ENCODE measurements around the gene LIFR.
A peak's percentile ranks its signal among the peaks of the same experiment; 100 is the strongest.

Gene LIFR

DNA sequence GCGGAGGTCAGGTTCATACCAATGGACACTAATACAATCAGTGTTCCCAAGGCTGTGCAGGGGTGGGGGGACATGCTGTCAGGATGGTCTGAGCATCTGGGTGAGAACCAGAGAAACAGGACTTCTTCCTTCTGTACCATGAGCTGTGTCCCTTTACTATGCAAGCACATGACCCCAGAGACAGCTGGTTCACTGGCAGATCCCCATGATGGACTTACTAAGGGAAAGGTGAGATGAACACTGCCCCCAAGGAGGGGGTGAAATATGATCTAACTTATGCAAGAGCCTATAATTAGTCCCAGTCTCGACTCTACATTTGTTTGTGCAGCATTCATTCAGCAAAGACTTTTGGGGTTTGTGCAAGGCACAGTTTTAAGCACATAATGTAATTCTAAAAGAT lies 91.4 kb downstream of the LIFR start:
- no peak for DNase-seq

DNA sequence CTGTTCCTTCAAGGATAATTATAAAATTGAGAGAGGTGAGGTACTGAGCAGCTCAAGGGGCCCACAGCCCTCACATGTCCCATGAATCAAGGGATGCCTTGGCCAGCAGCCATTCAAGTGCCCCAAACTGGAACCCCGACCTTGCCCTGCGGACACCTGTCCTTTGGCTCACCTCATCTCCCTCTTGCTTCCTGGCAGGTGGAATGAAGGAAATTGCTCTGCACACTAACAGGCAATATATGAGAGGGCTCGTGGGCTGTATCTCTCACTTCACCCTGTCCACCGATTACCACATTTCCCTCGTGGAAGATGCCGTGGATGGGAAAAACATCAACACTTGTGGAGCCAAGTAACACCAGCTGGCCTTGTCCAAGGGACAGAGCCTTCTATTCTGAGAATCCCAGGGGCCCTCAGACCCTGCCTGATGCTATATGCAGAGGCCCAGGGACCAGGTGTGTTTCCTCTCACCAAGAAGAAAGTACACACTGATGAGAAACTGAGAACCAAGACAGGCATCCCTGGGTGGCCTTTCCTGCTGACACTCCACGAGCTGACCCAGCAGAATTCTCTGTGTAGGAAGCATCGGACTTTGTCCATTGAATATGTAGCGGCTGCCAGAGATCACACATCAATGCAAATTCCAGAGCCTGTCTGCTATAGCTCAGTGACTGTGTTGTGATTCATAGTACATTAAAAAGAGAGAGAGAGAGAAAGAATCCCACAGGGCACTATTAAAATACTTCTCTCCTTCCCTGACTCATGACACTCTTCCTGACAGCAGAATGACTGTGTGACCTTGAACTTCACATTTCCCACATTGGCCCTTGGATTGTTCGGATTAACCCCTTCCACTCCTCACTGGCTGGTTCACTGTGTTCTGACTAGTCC lies 92.6 kb downstream of the LIFR start:
- DNase-seq: no peak

DNA sequence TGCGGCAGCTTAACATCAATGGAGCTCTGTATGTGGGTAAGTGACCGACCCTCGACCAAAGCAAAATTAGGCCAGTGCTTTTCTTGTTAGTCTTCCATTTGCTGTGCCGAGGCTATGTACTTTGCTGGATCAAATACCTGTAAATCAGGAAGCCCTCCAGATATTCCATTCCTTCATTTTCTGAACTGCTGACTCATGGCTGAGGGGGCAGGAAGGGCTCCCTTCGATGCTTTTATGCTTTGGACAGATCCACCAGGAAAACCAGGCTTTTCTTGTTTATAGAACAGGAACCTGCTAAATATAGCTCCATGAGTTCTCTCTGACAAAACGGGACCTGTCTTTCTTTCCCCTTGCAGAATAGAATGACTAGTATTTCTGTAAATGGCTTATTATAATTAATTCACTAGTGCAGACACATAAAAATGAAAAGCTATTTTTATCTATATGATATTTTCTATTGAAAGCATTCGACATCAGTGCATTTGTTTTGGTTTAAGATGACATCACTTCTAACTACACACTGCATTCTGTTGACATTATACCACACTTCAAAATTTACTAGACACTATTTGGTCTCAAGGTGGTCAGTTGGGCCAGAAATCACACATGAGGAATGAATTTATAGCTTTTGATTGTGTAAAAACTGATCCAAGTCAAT lies 93.3 kb downstream of the LIFR start:
- no peak for DNase-seq

DNA sequence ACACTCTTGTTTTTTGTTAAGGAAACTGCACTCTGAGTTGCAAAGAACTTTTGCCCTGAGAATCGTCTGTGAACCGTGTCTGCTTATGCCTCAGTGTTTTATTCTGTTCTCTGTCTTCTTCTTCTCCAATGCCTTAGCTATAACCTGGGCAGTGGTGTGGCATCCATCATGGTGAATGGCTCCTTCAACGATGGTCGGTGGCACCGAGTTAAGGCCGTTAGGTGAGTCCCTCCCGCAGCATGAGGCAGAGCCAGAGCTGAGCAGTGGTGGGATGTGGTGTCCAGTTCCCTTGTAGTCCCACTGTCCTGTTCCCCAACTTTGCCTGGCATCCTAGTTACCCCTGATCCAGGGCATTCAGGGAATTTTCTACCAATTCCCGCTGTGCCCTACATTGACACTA lies 98.3 kb downstream of the LIFR start:
- DNase-seq: no peak

DNA sequence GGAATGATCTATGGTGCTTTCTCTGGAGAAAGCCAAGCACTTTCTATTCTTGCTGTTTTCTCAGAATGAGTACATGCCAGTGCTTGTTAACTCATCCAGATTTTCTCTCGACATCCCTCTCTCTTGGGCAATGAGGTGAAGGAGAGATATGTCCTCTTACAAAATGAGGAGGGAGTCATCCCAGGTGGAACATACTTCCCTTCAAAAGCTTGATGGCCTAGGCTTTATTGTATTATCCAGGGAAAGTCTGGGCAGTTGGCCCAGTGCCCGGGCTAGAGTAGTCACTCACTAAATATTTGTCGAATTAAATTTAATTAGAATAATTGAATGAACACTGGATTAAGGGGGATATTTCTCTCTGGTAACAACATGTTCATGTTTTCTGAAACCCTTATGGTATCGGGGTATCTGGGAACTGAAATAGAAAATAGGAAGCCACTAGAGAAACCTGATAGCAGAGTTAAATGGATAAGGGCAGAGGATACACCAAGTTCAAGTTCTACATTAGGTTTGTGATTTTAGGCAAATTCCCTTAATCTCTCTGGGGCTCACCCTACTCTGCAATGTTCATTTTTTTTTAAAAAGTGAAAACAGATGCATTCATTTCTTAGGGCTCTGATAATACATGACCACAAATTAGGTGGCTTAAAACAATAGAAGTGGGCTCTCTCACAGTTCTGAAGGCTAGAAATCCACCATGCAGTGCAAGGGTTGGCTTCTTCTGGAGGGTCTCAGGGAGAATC lies 99.6 kb downstream of the LIFR start:
- DNase-seq: no peak

DNA sequence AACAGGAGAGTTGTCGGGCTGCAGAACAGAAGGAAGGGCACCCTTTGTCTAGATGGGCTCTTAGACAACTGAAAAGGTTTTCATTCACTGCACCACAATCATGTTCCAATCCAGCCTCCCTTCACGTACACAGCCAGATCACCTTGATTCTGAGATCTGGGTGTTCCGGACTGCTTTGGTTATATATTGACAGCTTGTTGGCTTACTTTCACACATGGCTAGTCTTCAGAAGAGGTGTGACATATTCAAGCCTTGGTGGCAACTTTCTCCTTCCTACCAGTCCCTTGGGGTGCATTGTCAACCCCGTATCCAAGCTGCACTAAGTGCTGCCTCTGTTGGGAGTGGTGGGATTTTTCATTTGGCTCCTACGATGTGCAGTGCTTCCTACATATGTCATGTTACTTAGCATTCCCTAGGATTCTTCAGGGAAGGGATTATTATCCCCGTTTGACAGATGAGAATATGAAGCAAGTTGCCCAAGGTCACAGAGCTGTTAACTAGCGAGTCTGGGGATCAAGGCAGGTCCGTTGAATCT lies 100.6 kb downstream of the LIFR start:
- no peak for DNase-seq

DNA sequence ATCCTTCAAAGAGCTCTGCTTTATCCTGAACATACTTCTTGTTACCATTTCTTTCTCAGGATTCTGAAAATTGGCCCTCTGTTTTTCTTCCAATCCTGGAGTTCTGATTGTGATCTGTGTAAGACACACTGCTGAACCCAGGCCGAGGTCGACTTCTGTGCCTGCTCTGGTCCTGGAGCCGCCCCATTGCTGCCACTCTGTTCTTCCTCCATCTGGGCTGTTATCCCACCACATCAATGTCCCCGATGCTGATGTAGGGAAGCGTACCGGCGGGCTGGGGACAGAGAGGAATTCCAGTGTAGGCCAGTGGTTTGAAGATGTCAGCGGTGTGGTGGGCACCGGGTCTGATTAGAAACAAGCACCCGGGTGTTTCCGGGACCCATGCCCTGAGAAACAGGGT lies 102.5 kb downstream of the LIFR start:
- no peak for DNase-seq

DNA sequence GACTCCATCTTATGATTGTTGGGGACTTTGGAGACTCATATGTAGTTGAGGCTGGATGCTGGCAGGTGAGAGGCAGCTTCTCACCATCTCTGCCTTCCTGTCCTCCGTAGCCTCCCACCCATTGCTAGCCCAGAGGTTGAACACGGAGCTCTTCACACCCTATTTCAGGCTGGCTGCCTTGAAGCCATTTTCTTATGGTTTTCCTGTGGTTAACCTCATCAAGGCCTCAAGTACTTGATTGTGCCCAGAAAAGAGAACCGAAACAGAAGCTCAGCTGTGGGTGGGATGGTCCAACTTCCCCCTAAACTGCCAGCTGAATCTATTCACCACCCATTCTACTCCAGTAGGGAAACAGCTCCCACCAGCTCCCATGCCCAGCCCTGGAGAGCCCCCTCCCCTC lies 102.9 kb downstream of the LIFR start:
- DNase-seq: no peak

DNA sequence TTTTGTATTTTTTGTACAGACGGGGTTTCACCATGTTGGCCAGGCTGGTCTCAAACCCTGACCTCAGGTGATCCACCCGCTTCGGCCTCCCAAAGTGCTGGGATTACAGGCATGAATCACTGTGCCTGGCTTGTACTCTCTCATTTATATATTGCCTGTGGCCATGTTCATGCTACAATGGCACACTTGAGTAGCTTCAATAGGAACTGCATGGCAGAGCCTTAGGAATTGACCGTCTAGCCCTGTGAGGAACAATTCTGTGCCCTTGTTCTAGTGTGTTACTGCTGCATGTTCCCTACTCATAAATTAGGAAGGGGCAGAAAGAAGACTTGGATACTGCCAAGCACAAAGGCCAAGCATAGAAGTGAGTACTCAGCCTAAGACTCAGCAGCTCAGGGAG lies 104.2 kb downstream of the LIFR start:
- DNase-seq: no peak

DNA sequence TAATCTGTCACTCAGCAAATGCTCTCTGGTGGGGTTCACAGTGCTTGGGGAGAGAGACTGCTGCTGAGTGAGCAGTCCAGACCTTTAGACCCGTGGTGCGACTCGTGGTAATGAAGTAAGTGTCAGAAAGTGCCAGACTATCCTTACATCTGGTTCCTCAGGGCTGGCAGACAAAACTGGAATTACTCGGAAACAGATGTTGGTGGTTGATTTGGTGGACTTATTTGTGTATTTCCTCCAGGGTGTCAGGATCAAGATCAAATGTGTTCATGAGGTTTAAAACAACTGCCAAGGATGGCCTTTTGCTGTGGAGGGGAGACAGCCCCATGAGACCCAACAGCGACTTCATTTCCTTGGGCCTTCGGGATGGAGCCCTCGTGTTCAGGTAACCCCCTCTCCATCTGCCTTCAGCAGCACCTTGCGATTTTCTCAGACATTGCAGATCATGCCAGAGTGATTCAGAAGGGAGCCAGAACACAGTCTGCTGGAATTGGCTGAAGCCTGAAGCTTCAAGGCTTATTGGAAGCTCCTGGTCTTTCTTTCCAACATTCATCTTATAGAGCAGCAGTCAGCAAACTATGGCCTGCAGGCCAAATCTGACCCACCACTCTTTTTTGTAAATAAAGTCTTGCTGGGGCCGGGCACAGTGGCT lies 105.2 kb downstream of the LIFR start:
- no peak for DNase-seq

DNA sequence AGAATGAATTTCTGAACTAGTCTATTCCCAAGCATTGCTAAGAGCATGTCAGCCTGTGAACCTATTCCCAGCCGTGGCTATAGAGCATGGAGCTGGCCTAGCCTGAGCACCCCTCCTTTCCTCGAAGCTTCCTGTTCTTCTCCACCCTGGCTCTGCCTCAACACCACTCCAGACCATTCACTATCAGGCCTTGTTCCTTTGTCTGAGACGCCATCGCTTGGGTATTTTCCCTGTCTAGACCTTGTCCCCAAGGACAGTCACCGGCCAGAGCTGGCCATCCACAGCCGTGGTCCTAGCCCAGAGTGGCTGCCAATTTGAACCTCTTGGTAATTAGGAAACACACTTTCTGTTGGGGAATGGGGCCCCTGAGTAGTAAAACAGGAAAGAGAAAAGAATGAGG lies 105.8 kb downstream of the LIFR start:
- no peak for DNase-seq

DNA sequence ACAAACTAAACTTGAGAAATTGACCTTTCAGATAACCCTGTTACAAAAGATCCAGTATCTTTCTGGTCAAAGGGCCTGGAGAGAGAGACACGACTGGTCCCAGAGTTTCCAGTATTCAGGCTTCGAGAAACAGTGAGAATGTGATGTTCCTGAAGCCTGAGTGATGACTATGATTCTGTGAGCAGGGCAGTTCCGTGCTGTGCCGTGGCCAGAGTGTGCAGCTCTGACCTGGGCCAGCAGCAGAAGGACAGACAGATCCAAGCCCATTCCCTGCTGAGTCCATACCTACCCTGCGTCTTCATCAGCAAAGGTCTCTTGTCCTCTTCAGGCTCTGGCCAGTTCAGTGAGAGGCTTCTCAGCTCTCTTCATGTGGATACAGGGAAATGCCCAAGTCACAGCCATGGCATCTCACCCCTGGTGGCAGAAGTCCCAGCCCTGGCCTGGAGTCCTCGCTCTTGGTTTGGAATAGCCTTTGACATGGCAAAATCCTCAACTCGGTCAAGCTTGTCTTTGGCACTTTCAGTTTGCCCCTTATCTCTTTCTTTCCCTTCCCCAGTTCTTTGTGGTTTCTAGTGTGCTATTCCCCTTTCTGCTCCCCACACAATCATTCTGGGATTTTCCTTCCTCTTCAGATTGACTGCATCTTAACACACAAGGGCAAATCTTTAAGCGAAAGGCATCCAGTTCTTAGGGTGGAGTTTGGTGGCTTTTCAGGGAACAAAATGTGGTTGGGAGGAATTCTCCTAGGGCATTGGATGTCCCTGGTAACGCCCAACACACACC lies 107.7 kb downstream of the LIFR start:
- DNase-seq: no peak

DNA sequence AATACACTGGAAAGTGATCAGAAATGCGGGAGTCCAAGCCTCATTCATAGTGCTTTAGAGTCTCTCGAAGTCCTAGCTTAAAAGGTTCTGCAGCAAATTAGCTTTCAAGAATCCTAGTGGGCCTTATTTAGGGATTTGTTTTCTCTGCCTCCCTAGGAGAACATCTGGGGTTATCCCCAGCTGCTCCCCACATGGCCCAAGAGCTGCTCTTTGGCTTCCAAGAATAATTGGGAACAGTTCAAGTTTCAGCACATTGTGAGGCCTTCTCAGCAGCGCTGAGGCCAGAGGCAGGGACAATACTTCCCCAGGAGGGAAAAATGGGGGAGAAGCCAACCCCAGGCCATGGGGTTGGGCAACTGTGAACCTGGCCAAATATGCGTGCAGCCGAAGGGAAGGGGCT lies 108.7 kb downstream of the LIFR start:
- no peak for DNase-seq

DNA sequence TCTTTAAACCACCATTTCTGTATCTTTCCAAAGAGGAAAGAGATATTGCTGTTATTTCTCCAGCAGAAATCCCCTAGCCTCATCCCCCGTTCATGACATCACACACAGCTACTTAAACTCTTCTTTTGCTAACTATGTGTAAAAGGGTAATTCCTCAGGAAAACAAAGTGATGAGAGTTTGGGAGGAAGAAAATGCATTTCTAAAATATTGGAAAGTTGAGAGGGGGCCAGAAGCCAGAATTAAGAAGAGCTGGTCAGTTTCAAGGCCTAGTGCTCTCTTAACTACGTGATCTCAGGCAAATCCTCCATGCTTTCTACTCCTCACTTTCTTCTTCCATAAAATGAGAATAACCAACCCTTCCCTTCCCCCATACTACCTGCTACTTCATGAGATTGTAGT lies 109.4 kb downstream of the LIFR start:
- no peak for DNase-seq

DNA sequence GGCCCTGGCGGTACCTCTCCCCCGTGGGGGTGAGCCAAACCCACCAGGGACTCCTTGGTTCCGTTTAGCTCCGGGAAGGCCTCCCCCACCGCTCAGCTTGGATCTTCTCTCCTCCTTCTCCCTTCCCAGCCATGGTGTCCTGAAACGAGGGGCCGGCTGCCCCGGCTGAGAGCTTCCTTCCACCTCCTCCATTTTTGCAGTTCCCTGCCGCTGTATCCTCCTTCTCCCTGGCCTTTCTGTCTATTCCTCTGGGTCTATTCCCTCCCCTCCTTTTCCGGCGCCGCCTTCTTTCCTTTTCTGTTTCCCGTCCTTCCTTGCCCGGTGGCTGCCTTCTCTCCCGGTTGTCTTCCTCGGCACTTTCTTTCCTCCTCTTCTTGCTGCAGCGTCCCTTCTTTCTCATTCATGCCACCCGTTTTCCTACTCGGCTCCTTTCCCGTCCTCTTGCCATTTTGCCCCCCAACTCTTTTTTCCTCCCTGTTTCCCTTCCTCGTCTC lies 110.4 kb downstream of the LIFR start:
- DNase-seq: no peak

DNA sequence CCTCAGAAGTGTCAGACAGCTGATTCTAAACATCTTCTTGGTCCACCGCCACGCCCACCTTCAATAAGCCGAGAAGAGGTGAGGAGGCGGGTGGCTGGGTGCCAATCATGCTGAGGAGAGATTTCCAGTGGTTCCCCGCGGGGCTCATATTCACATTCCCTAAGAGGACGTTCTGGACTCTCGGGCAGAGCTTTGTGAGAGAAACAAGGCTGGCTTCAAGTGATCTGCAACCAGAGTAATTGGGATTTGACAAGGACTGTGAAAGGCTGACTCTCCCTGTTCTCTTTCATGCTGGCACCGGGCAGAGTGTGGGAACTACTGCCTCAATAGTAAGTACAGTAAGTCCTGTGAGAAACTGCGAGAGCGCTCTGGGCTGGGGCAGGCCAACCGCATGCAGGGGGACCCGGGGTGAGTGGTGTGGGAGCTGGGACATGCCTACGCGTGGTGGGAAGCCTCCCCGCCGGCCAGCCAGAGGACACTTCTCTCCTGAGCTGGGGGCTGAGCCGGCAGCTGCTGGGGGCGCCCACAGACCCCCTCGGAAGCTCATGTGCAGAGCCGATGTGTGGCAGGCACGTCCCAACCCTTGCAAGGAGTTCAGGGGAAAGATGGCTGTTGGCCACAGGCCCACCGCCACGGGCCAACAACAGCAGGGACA lies 110.9 kb downstream of the LIFR start:
- peak; percentile 43 for DNase-seq

DNA sequence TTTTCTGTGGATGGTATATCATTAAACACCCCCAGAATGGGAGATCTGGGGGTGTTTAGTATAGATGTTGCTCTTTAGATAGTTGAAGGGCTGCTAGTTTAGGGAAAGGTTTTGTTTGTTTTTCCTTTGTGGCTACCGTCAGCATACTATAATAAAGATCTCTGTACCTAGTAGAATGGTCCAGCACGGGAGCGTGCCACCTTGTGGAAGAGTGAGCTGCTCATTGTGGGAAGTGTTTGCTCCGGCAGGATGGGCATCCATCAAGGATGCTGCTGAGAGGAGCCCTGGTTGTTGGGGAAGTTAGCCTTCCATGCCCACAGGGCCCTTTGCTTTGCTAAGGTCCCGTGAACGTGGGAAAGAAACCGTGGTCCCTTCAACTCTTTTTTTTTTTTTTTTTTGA lies 113.1 kb downstream of the LIFR start:
- DNase-seq: no peak

DNA sequence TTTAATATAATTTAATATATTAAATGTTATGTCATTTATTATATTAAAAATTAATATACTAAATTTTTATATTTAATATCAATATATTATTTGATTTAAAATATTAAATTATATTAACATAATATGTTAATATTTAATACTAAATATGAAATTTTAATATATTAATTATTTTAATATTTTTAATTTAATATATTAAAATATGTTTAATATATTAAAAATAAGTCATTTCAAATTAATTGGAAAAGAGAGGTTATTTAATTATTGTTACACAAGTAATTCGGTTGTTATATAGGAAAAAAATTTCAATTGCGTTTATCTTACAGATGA lies 114.2 kb downstream of the LIFR start:
- no peak for DNase-seq

DNA sequence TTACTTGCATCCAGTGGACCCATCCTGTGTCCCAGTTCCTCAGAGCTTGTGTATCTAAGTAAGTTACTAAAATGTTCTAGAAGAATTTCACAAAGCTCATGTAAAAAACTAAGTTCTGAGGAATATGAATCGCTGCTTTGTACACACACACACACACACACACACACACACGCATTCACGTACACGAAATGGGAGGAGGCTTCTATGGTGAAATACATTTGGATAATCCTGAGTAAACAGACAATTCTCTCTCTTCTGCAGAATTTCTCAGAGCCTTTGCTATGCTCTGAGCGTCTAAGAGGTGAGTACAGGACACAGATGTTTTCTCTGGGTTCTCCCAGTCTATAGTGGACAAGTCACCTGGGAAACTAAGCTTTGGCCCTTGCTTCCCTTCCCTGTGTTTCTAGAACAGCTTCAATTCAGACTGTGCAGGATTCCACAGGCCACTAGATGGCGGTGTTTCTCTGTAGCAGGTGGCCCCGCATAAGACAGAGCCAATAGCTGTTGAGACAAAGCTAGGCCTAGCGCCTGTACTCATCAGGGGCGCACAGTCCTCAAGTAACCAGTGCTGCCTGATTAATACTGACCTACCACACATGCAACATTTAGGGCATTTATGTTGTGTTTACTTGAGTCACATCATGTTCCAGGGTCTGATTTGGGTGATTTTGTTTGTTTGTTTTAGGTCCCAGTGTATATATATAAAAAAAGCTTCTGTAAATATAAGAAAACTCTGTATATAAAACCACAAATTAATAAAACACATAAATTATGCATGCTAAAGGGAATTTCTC lies 114.8 kb downstream of the LIFR start:
- peak; percentile 86 for DNase-seq

DNA sequence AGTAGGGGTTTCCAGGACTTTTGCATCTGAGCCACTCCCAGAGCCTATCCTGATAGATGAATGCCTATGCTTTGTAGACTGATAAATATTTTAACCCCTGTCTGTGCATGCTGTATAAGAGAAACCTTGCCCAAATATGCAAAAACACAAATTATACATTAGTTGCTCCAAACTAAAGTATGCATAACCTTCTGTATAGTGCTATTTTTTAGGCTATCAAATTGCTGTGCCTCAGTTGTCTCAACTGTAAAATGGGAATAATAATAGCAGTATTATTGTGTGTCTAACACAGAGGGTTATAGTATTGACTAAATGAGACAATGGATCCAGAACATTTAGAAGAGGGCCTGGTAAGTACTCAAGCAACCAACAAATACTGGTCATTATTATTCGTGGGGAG lies 117.7 kb downstream of the LIFR start:
- DNase-seq: no peak
